Measurements from ENCODE around the gene IL36A. TPM values are rescaled to one million over a fixed set of nuclear protein-coding genes. Genes with fewer than 3 reads are reported as not detected.

IL36A gene
- total RNA-seq, 1 experiment from 2014 or later: not detected

- DNase-seq (ENCODE audit: low read depth, low spot score): peak; percentile 12
- in situ Hi-C loops (cut with HindIII; ENCODE audit: low pct_unique_long_range_greater_than_20kb, low sequenced_read_pairs): no loop called here
Observed at GRCh38 chr2:112995346-112995920, 9.8 kb upstream of the IL36A start.

GRCh38 chr2:112996635-112997034, 8.6 kb upstream of the IL36A start:
- in situ Hi-C loops (cut with HindIII; ENCODE audit: low pct_unique_long_range_greater_than_20kb, low sequenced_read_pairs): no loop called here
- no peak for DNase-seq (ENCODE audit: low read depth, low spot score)

- in situ Hi-C loops (cut with HindIII; ENCODE audit: low pct_unique_long_range_greater_than_20kb, low sequenced_read_pairs): no loop called here
- DNase-seq (ENCODE audit: low read depth, low spot score): no peak
Observed at GRCh38 chr2:112997151-112997550, 8.1 kb upstream of the IL36A start.

- in situ Hi-C loops (cut with HindIII; ENCODE audit: low pct_unique_long_range_greater_than_20kb, low sequenced_read_pairs): no loop called here
- no peak for DNase-seq (ENCODE audit: low read depth, low spot score)
Observed at GRCh38 chr2:113000436-113000835, 4.8 kb upstream of the IL36A start.

- in situ Hi-C loops (cut with HindIII; ENCODE audit: low pct_unique_long_range_greater_than_20kb, low sequenced_read_pairs): no loop called here
- DNase-seq (ENCODE audit: low read depth, low spot score): no peak
Observed at GRCh38 chr2:113002677-113003076, 2.6 kb upstream of the IL36A start.

GRCh38 chr2:113007250-113007649, 2.0 kb downstream of the IL36A start:
- in situ Hi-C loops (cut with HindIII; ENCODE audit: low pct_unique_long_range_greater_than_20kb, low sequenced_read_pairs): no loop called here
- no peak for DNase-seq (ENCODE audit: low read depth, low spot score)

- in situ Hi-C loops (cut with HindIII; ENCODE audit: low pct_unique_long_range_greater_than_20kb, low sequenced_read_pairs): no loop called here
Observed at GRCh38 chr2:113009622-113010021, 4.4 kb downstream of the IL36A start.

GRCh38 chr2:113010088-113010487, 4.8 kb downstream of the IL36A start:
- in situ Hi-C loops (cut with HindIII; ENCODE audit: low pct_unique_long_range_greater_than_20kb, low sequenced_read_pairs): no loop called here
- no peak for DNase-seq (ENCODE audit: low read depth, low spot score)

More at GRCh38 chr2:113009622-113010021, 4.4 kb downstream of the IL36A start:
- no peak for DNase-seq (ENCODE audit: low read depth, low spot score)

- in situ Hi-C loops (cut with HindIII; ENCODE audit: low pct_unique_long_range_greater_than_20kb, low sequenced_read_pairs): no loop called here
- DNase-seq (ENCODE audit: low read depth, low spot score): no peak
Observed at GRCh38 chr2:113011108-113011507, 5.8 kb downstream of the IL36A start.

- DNase-seq (ENCODE audit: low read depth, low spot score): no peak
- in situ Hi-C loops (cut with HindIII; ENCODE audit: low pct_unique_long_range_greater_than_20kb, low sequenced_read_pairs): no loop called here
Observed at GRCh38 chr2:113012436-113013335, 7.4 kb downstream of the IL36A start.

- in situ Hi-C loops (cut with HindIII; ENCODE audit: low pct_unique_long_range_greater_than_20kb, low sequenced_read_pairs): no loop called here
- DNase-seq (ENCODE audit: low read depth, low spot score): no peak
Observed at GRCh38 chr2:113013336-113013661, 8.0 kb downstream of the IL36A start.

- in situ Hi-C loops (cut with HindIII; ENCODE audit: low pct_unique_long_range_greater_than_20kb, low sequenced_read_pairs): no loop called here
- no peak for DNase-seq (ENCODE audit: low read depth, low spot score)
Observed at GRCh38 chr2:113014067-113014466, 8.8 kb downstream of the IL36A start.

- no peak for DNase-seq (ENCODE audit: low read depth, low spot score)
- in situ Hi-C loops (cut with HindIII; ENCODE audit: low pct_unique_long_range_greater_than_20kb, low sequenced_read_pairs): no loop called here
Observed at GRCh38 chr2:113015042-113015441, 9.8 kb downstream of the IL36A start.

- DNase-seq (ENCODE audit: low read depth, low spot score): no peak
- in situ Hi-C loops (cut with HindIII; ENCODE audit: low pct_unique_long_range_greater_than_20kb, low sequenced_read_pairs): no loop called here
Observed at GRCh38 chr2:113015655-113016054, 10.4 kb downstream of the IL36A start.

GRCh38 chr2:113018509-113018908, 13.2 kb downstream of the IL36A start:
- in situ Hi-C loops (cut with HindIII; ENCODE audit: low pct_unique_long_range_greater_than_20kb, low sequenced_read_pairs): no loop called here

GRCh38 chr2:113021312-113021711, 16.1 kb downstream of the IL36A start:
- no peak for DNase-seq (ENCODE audit: low read depth, low spot score)
- in situ Hi-C loops (cut with HindIII; ENCODE audit: low pct_unique_long_range_greater_than_20kb, low sequenced_read_pairs): no loop called here

More at GRCh38 chr2:113018509-113018908, 13.2 kb downstream of the IL36A start:
- DNase-seq (ENCODE audit: low read depth, low spot score): no peak

- in situ Hi-C loops (cut with HindIII; ENCODE audit: low pct_unique_long_range_greater_than_20kb, low sequenced_read_pairs): no loop called here
- no peak for DNase-seq (ENCODE audit: low read depth, low spot score)
Observed at GRCh38 chr2:113024764-113025163, 19.5 kb downstream of the IL36A start.

- in situ Hi-C loops (cut with HindIII; ENCODE audit: low pct_unique_long_range_greater_than_20kb, low sequenced_read_pairs): no loop called here
- no peak for DNase-seq (ENCODE audit: low read depth, low spot score)
Observed at GRCh38 chr2:113025737-113026136, 20.5 kb downstream of the IL36A start.

- no peak for DNase-seq (ENCODE audit: low read depth, low spot score)
- in situ Hi-C loops (cut with HindIII; ENCODE audit: low pct_unique_long_range_greater_than_20kb, low sequenced_read_pairs): no loop called here
Observed at GRCh38 chr2:113027691-113028090, 22.4 kb downstream of the IL36A start.

All from SK-MEL-5 (cell line).